H9 (cell line): Measurements from ENCODE around the gene YWHAH. TPM values are rescaled to one million over a fixed set of nuclear protein-coding genes. Genes with fewer than 3 reads are reported as not detected.

Experiments
- DNase-seq: peaks from one replicate; pipeline ENCODE4 v3.0.0-alpha.2; 2017
- H2AFZ ChIP-seq: one replicate; pipeline ENCODE4 v1.6.1; 2013; ENCODE audit warnings: mild to moderate bottlenecking, low read length, control low read depth, moderate library complexity
- H2AK5ac ChIP-seq: 2 replicates; pipeline ENCODE4 v1.6.1; 2013; ENCODE audit warnings: low read length, control low read depth, mixed read lengths; ENCODE audit not compliant: insufficient read length
- H2BK120ac ChIP-seq: one replicate; pipeline ENCODE4 v1.6.1; 2013; ENCODE audit warnings: low read depth, mild to moderate bottlenecking, low read length, control low read depth, inconsistent platforms; ENCODE audit not compliant: poor library complexity, severe bottlenecking
- H2BK12ac ChIP-seq: 2 replicates; pipeline ENCODE4 v1.6.1; 2013; ENCODE audit warnings: low read length, control low read depth, mixed read lengths, low read depth; ENCODE audit not compliant: insufficient read length
- H2BK15ac ChIP-seq: 2 replicates; pipeline ENCODE4 v1.6.1; 2013; ENCODE audit warnings: low read depth, low read length, control low read depth
- H2BK20ac ChIP-seq: one replicate; pipeline ENCODE4 v1.6.1; 2013; ENCODE audit warnings: low read depth, mild to moderate bottlenecking, low read length, control low read depth, inconsistent platforms; ENCODE audit not compliant: poor library complexity, severe bottlenecking
- H2BK5ac ChIP-seq: 2 replicates; pipeline ENCODE4 v1.6.1; 2013; ENCODE audit warnings: low read length, control low read depth, mixed read lengths; ENCODE audit not compliant: insufficient read length
- H3K14ac ChIP-seq: 2 replicates; pipeline ENCODE4 v1.6.1; 2013; ENCODE audit warnings: low read length, control low read depth; ENCODE audit not compliant: insufficient read depth
- H3K18ac ChIP-seq: 2 replicates; pipeline ENCODE4 v1.6.1; 2013; ENCODE audit warnings: low read depth, mild to moderate bottlenecking, mixed read lengths, low read length, control low read depth; ENCODE audit not compliant: insufficient read length
- H3K23ac ChIP-seq: 2 replicates; pipeline ENCODE4 v1.6.1; 2013; ENCODE audit warnings: low read length, control low read depth, mixed read lengths, low read depth; ENCODE audit not compliant: insufficient read length
- H3K23me2 ChIP-seq: 2 replicates; pipeline ENCODE4 v1.6.1; 2013; ENCODE audit warnings: low read depth, mild to moderate bottlenecking, mixed read lengths, low read length, control low read depth; ENCODE audit not compliant: insufficient read length, poor library complexity, severe bottlenecking
- H3K27ac ChIP-seq: 2 replicates; pipeline ENCODE4 v1.5.1; 2013; ENCODE audit warnings: low read length, control low read depth, mixed read lengths, low read depth; ENCODE audit not compliant: insufficient read length
- H3K27me3 ChIP-seq: 2 replicates; pipeline ENCODE4 v1.6.1; 2013; ENCODE audit warnings: low read length, control low read depth, inconsistent platforms; ENCODE audit not compliant: insufficient read depth
- H3K4ac ChIP-seq: 2 replicates; pipeline ENCODE4 v1.6.1; 2013; ENCODE audit warnings: low read depth, mild to moderate bottlenecking, control low read depth, inconsistent platforms, low read length, moderate library complexity
- H3K4me1 ChIP-seq: 2 replicates; pipeline ENCODE4 v1.6.1; 2013; ENCODE audit warnings: low read length, control low read depth, inconsistent platforms; ENCODE audit not compliant: insufficient read depth
- H3K4me2 ChIP-seq: 2 replicates; pipeline ENCODE4 v1.6.1; 2013; ENCODE audit warnings: low read length, control low read depth, mixed read lengths; ENCODE audit not compliant: insufficient read length, insufficient read depth
- H3K56ac ChIP-seq: 2 replicates; pipeline ENCODE4 v1.6.1; 2013; ENCODE audit warnings: low read depth, mild to moderate bottlenecking, mixed read lengths, low read length, control low read depth; ENCODE audit not compliant: insufficient read length
- H3K79me1 ChIP-seq: 2 replicates; pipeline ENCODE4 v1.6.1; 2013; ENCODE audit warnings: low read depth, mild to moderate bottlenecking, moderate library complexity, low read length, control low read depth, inconsistent platforms; ENCODE audit not compliant: insufficient read depth, poor library complexity, severe bottlenecking
- H3K79me2 ChIP-seq: 2 replicates; pipeline ENCODE4 v1.6.1; 2013; ENCODE audit warnings: low read length, control low read depth, inconsistent platforms; ENCODE audit not compliant: insufficient read depth
- H3K9ac ChIP-seq: 2 replicates; pipeline ENCODE4 v1.6.1; 2013; ENCODE audit warnings: low read length, control low read depth, mixed read lengths; ENCODE audit not compliant: insufficient read length; ENCODE audit errors: extremely low read depth
- H3K9me3 ChIP-seq: one replicate; pipeline ENCODE4 v1.6.1; 2013; ENCODE audit warnings: low read depth, low read length, inconsistent platforms; ENCODE audit not compliant: control insufficient read depth
- H3T11ph ChIP-seq: one replicate; pipeline ENCODE4 v1.6.1; 2013; ENCODE audit warnings: mild to moderate bottlenecking, low read length, control low read depth, inconsistent platforms
- H4K20me1 ChIP-seq: one replicate; pipeline ENCODE4 v1.6.1; 2013; ENCODE audit not compliant: control insufficient read depth, insufficient read length, insufficient read depth
- H4K5ac ChIP-seq: 2 replicates; pipeline ENCODE4 v1.6.1; 2013; ENCODE audit warnings: low read depth, mild to moderate bottlenecking, mixed read lengths, low read length, control low read depth; ENCODE audit not compliant: insufficient read length
- H4K8ac ChIP-seq: replicated peaks from 2 replicates; pipeline ENCODE4 v1.6.1; 2013; ENCODE audit warnings: low read length, control low read depth, mixed read lengths, low read depth; ENCODE audit not compliant: insufficient read length
- H4K91ac ChIP-seq: 2 replicates; pipeline ENCODE4 v1.6.1; 2013; ENCODE audit warnings: low read depth, mild to moderate bottlenecking, moderate library complexity, mixed read lengths, low read length, control low read depth; ENCODE audit not compliant: insufficient read length
- H3K27ac Mint-ChIP-seq, 3 experiments: 2 replicates in 2 of 3; 3 replicates in 1 of 3; pipeline ENCODE4 v1.8.0; 2020 to 2021; ENCODE audit warnings: mixed read lengths in 3 of 3, mild to moderate bottlenecking in 1 of 3, moderate library complexity in 1 of 3
- H3K27me3 Mint-ChIP-seq: 2 replicates; pipeline ENCODE4 v1.8.0; 2021; ENCODE audit warnings: low read depth, mild to moderate bottlenecking, moderate library complexity, mixed read lengths
- H3K36me3 Mint-ChIP-seq, 3 experiments: 2 replicates in 2 of 3; 3 replicates in 1 of 3; pipeline ENCODE4 v1.8.0; 2020 to 2021; ENCODE audit warnings: low read depth in 3 of 3, mixed read lengths in 3 of 3; ENCODE audit not compliant: insufficient read depth in 1 of 3
- H3K4me1 Mint-ChIP-seq, 2 experiments: 2 replicates each; pipeline ENCODE4 v1.8.0; 2020; ENCODE audit warnings: mixed read lengths in 2 of 2
- H3K4me3 Mint-ChIP-seq, 2 experiments: 2 replicates in 1 of 2; 3 replicates in 1 of 2; pipeline ENCODE4 v1.8.0; 2020 to 2021; ENCODE audit warnings: mild to moderate bottlenecking in 2 of 2, mixed read lengths in 2 of 2, moderate library complexity in 1 of 2
- H3K9me3 Mint-ChIP-seq, 2 experiments: 2 replicates in 1 of 2; 3 replicates in 1 of 2; pipeline ENCODE4 v1.8.0; 2020; ENCODE audit warnings: mild to moderate bottlenecking in 2 of 2, mixed read lengths in 2 of 2, moderate library complexity in 1 of 2
- CTCF ChIP-seq: fragments of 200-600 bp; sonication (generic); conservative IDR thresholded peaks from 3 replicates; pipeline ENCODE4 v1.8.0; 2021; ENCODE audit warnings: antibody characterized with exemption, mild to moderate bottlenecking
- WGBS: extraction: QIAGEN DNeasy Blood & Tissue Kit; methylation state at CpG from one replicate; pipeline ENCODE4 v1.1.7; 2013; ENCODE audit warnings: missing lambda C conversion rate, low lambda C conversion rate, mixed read lengths; ENCODE audit not compliant: insufficient read length; ENCODE audit errors: extremely low coverage; 5-methylcytosine and 5-hydroxymethylcytosine counted together
- total RNA-seq: library from RNA; stranded (reverse); gene quantifications from 2 replicates; pipeline ENCODE4 v1.2.1, GENCODE V29; 2021

Gene YWHAH
- total RNA-seq, 1 experiment from 2014 or later, result 250 TPM

DNA sequence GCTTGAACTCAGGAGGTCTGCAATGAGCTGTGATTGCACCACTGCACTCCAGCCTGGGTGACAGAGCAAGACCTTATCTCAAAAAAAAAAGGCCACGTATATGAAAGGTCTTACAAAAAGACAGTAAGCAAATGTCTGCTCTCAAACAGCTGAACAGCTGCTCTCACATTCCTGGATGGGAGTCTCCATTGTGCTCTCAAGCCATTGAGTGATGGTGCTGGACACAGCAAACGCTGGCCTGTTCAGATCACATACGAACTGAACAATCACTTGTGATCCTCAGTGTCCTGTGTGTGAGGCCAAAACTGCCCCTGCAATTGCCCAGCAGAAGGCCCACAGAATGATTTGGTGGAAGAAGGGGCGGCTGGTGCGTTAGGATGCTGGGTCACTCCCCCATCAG is 34.4 kb upstream of the YWHAH start:
- Mint-ChIP-seq H3K4me3 (no peak overlapping the region), H3K9me3 (no peaks in the 10 kb centered on the region), H3K36me3 (peaks cover 5 to 25% (median 22%) of the 10 kb centered on the region in 3 experiments; a peak in 6 of 7 replicates), H3K27ac (no peak overlapping the region), H3K27me3 (no peaks in the 10 kb centered on the region), H3K4me1 (no peaks in the 10 kb centered on the region)
- no CpG with 5 or more reads among the region's 5 CpGs for WGBS
- no peaks in the 10 kb centered on the region for H3K79me2 ChIP-seq
- no peaks in the 10 kb centered on the region for H3K23me2 ChIP-seq
- no peaks in the 10 kb centered on the region for H3K4me1 ChIP-seq
- no peak overlapping the region for H2BK5ac ChIP-seq
- no peaks in the 10 kb centered on the region for H3K27me3 ChIP-seq
- H3K4me2 ChIP-seq, result no peak overlapping the region
- no peak overlapping the region for H3K18ac ChIP-seq
- H4K20me1 ChIP-seq, result no peaks in the 10 kb centered on the region
- H2BK12ac ChIP-seq, result no peak overlapping the region
- H3K4ac ChIP-seq, result no peak overlapping the region
- no peak overlapping the region for H2BK15ac ChIP-seq
- no peak overlapping the region for H3K56ac ChIP-seq
- H2BK20ac ChIP-seq, result no peak overlapping the region
- H4K91ac ChIP-seq, result no peak overlapping the region
- H2AK5ac ChIP-seq, result no peak overlapping the region
- H3K14ac ChIP-seq, result no peak overlapping the region
- no peak for DNase-seq
- no peak overlapping the region for H2AFZ ChIP-seq
- H3K23ac ChIP-seq, result no peak overlapping the region
- H2BK120ac ChIP-seq, result no peak overlapping the region
- H4K5ac ChIP-seq, result no peak overlapping the region
- no peaks in the 10 kb centered on the region for H3K79me1 ChIP-seq
- no peaks in the 10 kb centered on the region for H3K9me3 ChIP-seq
- H4K8ac ChIP-seq, result no peak overlapping the region
- TF ChIP-seq CTCF, result no peak
- no peak overlapping the region for H3K9ac ChIP-seq
- no peak overlapping the region for H3K27ac ChIP-seq
- H3T11ph ChIP-seq, result no peak overlapping the region
